IPS-18a (cell line): ENCODE measurements around the gene NME7.
"Not testable (repeated sequence)": the region's sequence is repeated elsewhere in the genome, so short reads cannot be mapped to it uniquely, and the experiment has no call there.

ENCODE experiments used
- H3K27ac ChIP-seq: one replicate; pipeline ENCODE4 v1.5.1; 2013; ENCODE audit warnings: low read length
- H3K27me3 ChIP-seq: one replicate; pipeline ENCODE4 v1.6.1; 2013; ENCODE audit warnings: mild to moderate bottlenecking, low read length; ENCODE audit not compliant: control insufficient read depth, insufficient read depth
- H3K36me3 ChIP-seq: one replicate; pipeline ENCODE4 v1.6.1; 2013; ENCODE audit warnings: low read depth, low read length; ENCODE audit not compliant: control insufficient read depth
- H3K4me1 ChIP-seq: one replicate; pipeline ENCODE4 v1.6.1; 2013; ENCODE audit warnings: low read depth, low read length; ENCODE audit not compliant: control insufficient read depth
- H3K4me3 ChIP-seq: one replicate; pipeline ENCODE4 v1.5.1; 2013; ENCODE audit warnings: low read length
- H3K9ac ChIP-seq: one replicate; pipeline ENCODE4 v1.6.1; 2013; ENCODE audit warnings: mild to moderate bottlenecking, low read length, moderate library complexity
- H3K9me3 ChIP-seq: one replicate; pipeline ENCODE4 v1.6.1; 2013; ENCODE audit warnings: low read depth, low read length; ENCODE audit not compliant: control insufficient read depth

The NME7 gene

DNA sequence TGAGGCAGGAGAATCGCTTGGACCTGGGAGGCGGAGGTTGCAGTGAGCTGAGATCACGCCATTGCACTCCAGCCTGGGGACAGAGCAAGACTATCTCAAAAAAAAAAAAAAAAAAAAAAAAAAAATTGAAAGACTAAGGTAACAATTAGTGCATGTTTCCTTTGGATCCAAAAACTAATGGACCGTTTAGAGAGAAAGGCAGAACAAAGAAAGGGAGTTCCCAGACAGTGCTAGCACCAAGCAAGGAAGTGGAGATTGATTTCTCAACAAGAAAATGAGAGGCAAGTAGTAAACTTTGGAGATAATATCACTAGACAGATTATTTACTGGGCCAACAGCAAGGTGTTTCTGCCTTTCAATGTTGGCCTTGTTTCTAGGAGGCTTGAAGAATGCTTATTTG lies 236.9 kb downstream of the NME7 start:
- no peaks in the 10 kb centered on the region for H3K27me3 ChIP-seq
- peaks cover 52% of the 10 kb centered on the region for H3K36me3 ChIP-seq
- H3K4me1 ChIP-seq, result peaks cover 6% of the 10 kb centered on the region
- no peak overlapping the region for H3K27ac ChIP-seq
- H3K4me3 ChIP-seq, result no peak overlapping the region
- H3K9me3 ChIP-seq, result no peaks in the 10 kb centered on the region
- no peak overlapping the region for H3K9ac ChIP-seq

DNA sequence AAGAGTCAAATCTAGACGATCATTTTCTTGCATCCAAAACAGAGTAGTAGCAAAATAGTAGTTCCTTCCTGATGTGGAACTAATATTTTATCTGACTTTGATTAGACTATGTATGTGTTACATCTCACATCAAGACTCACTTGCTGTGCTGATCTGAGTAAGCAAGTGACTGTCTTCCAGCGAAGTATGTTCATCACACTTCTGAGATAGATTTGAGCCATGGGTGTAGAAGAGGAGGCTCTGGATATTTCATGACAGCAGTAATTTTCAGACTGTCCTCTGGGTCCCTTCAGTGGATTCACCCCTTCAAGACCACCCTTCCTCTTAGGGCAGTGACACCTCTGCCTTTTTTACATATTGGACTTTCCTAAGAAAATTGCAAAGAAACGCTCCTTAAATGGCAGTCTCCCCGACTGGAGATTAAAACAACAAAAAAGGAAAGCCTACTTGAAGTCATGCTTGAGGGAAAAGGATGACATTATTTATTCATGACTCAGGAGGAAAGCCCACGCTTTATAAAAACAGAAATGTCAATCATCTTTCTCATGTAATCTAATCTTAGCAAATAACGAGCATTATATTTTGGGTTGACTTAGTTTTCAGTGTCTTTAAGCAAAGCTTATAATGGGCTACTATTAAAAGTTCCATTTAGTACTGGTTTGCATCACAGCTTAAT lies 238.3 kb downstream of the NME7 start:
- peaks cover 66% of the 10 kb centered on the region for H3K36me3 ChIP-seq

DNA sequence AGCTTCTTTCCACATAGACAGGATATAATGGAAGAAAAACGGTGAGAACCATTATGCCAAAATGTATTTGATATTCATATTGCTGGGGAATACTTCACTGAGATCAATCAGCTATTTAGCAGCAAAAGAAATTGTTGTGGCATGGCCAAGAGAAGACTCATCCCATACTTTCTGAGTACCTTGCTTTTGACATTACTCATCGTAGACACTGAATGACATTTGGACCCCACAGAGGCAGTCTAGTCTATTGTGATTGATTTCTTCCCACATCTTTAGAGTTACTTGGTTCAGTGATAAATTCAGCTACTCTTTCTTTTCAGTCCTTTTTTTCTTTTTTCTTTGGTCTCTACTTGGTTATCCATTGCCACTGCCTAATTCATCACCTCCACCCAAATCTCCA lies 239.0 kb downstream of the NME7 start:
- Histone ChIP-seq H3K4me1 (peaks cover 2% of the 10 kb centered on the region), H3K27ac (no peak overlapping the region), H3K9ac (no peak overlapping the region), H3K36me3 (peaks cover 66% of the 10 kb centered on the region), H3K27me3 (no peaks in the 10 kb centered on the region), H3K4me3 (no peak overlapping the region), H3K9me3 (no peaks in the 10 kb centered on the region)

More for the DNA sequence above, 238.3 kb downstream of the NME7 start:
- Histone ChIP-seq H3K4me1 (peaks cover 3% of the 10 kb centered on the region), H3K9me3 (no peaks in the 10 kb centered on the region), H3K4me3 (no peak overlapping the region), H3K27ac (no peak overlapping the region), H3K9ac (no peak overlapping the region), H3K27me3 (no peaks in the 10 kb centered on the region)

DNA sequence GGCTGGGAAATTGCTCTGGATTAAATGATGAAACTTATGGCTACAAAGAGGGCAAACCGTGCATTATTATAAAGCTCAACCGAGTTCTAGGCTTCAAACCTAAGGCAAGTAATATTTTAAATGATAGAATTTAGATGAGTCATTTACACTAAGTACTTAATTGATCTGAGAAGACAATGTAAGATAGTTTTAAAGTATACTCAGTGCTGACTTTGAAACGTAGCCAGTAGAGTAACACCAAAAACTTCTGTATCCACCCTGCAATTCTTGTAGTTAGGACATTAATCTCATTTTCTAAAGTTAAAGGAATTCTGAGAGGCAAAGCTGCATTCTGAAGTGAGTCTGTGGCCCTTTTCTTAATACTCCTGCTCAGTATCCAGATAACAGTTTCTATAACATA lies 240.3 kb downstream of the NME7 start:
- Histone ChIP-seq H3K4me3 (no peak overlapping the region), H3K9me3 (no peaks in the 10 kb centered on the region), H3K36me3 (peaks cover 66% of the 10 kb centered on the region), H3K9ac (no peak overlapping the region), H3K4me1 (no peaks in the 10 kb centered on the region), H3K27me3 (no peaks in the 10 kb centered on the region), H3K27ac (no peak overlapping the region)

DNA sequence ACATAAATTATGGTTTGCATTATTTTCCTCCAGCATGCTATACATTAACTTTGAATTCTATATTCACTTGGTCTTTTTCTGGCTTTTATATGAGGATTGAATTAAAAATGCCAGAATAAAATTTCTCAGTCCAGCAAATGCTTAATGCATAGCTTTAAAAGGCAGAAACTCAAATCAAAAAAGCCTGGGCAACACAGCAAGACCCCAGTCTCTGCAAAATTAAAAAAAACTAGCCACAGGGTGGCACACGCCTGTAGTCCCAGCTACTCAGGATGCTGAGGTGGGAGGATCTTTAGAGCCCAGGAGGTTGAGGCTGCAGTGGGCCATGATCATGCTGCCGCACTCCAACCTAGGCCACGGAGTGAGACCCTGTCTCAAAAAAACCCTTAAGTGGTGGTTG lies 241.3 kb downstream of the NME7 start:
- Histone ChIP-seq H3K9ac (no peak overlapping the region), H3K36me3 (peaks cover 60% of the 10 kb centered on the region), H3K27ac (no peak overlapping the region)

DNA sequence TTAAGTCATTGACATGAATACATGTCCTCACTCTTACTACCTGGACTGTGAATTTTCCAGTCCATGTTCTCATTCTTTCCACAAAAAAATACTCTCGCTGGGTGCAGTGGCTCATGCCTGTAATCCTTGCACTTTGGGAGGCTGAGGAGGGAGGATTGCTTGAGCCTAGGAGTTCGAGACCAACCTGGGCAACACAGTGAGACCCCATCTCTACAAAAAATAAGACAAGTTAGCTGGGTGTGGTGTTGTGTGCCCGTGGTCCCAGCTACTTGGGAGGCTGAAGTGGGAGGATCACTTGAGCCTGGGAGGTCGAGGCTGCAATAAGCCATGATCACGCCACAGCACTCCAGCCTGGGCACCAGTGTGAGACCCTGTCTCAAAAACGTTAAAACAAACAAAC lies 242.0 kb downstream of the NME7 start:
- not testable (repeated sequence) for H3K27ac ChIP-seq, H3K27me3 ChIP-seq, H3K4me1 ChIP-seq, H3K4me3 ChIP-seq, H3K9ac ChIP-seq, H3K9me3 ChIP-seq
- peaks cover 54% of the 10 kb centered on the region for H3K36me3 ChIP-seq

More for the DNA sequence above, 241.3 kb downstream of the NME7 start:
- Histone ChIP-seq H3K4me3 (no peak overlapping the region), H3K27me3 (no peaks in the 10 kb centered on the region), H3K4me1 (no peaks in the 10 kb centered on the region), H3K9me3 (no peaks in the 10 kb centered on the region)

DNA sequence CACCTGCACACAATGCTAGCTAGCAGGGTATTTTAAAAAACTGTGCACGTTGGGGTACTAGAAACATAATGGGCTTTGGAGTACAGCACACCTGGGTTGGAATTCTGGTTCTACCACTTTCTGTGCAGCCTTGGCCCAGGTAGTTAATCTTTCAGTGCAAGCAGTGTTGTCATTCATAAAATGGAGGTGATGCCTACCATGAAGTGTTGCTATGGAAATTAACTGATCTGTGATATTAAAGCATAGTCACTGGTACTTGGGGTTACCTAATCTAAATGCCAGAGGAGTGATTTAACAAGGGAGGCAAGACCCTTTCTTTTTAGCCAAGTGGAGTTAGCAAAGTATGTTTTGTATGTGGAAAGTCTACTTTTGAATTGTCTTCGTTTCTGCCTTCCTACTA lies 243.1 kb downstream of the NME7 start:
- no peaks in the 10 kb centered on the region for H3K9me3 ChIP-seq
- H3K36me3 ChIP-seq, result peaks cover 50% of the 10 kb centered on the region
- no peaks in the 10 kb centered on the region for H3K4me1 ChIP-seq
- H3K9ac ChIP-seq, result no peak overlapping the region
- no peak overlapping the region for H3K4me3 ChIP-seq
- no peaks in the 10 kb centered on the region for H3K27me3 ChIP-seq
- no peak overlapping the region for H3K27ac ChIP-seq

DNA sequence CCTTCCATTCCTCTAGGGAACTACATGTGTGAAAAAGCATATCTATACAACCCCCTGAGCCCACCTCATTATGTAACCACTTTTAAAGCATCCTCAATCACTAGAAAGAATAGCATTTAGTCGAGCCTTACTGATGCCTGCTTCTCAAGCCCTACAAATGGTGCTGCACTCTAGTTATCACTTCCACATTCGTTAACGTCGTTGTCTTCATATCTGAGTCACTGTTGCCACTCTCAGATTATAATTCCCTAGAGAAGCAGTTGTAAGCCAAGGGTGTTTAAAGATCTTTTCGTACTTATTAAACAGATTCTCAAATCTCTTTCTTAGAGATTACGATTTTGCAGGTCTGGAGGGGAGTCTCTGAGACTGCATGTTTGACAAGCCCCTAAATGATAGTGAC lies 244.6 kb downstream of the NME7 start:
- no peak overlapping the region for H3K9ac ChIP-seq
- peaks cover 37% of the 10 kb centered on the region for H3K36me3 ChIP-seq
- H3K27ac ChIP-seq, result no peak overlapping the region
- no peak overlapping the region for H3K4me3 ChIP-seq
- no peaks in the 10 kb centered on the region for H3K27me3 ChIP-seq
- no peaks in the 10 kb centered on the region for H3K4me1 ChIP-seq
- no peaks in the 10 kb centered on the region for H3K9me3 ChIP-seq

DNA sequence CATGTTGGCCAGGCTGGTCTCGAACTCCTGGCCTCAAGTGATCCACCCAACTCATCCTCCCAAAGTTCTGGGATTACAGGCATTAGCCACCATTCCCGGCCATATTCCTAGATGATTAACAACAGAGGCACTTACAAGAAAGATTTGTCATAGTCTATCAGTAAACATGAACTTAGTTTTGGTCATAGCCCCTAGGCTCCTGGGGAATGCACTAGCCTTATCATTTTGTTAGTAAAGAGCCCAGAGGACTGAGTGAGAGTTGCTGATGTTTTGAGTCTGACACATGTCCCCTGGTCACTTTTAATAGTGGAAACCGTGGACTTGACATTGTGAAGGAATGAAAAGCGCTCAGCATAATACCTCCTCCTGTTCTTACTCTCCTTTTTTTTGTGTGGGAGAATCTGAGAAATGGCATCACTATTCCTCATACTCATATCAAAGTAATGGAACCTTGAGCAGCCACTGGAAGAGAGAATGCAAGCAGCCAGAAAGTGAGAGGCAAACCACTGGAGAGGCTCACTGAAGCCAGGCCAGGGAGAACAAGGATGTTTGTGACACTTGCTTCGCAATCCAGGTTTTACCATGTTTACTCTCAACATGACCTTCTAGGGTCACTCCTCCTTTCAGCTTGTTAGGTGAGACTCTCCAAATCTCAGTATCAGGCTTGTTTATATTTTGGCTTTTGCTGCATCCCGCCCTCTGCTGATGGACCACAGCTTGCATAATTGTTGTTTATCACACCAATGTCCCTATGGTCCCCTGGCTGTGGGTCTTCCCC lies 246.3 kb downstream of the NME7 start:
- no peaks in the 10 kb centered on the region for H3K4me1 ChIP-seq
- no peak overlapping the region for H3K27ac ChIP-seq
- no peak overlapping the region for H3K4me3 ChIP-seq
- H3K36me3 ChIP-seq, result peaks cover 24% of the 10 kb centered on the region
- no peaks in the 10 kb centered on the region for H3K9me3 ChIP-seq
- no peak overlapping the region for H3K9ac ChIP-seq
- H3K27me3 ChIP-seq, result no peaks in the 10 kb centered on the region

DNA sequence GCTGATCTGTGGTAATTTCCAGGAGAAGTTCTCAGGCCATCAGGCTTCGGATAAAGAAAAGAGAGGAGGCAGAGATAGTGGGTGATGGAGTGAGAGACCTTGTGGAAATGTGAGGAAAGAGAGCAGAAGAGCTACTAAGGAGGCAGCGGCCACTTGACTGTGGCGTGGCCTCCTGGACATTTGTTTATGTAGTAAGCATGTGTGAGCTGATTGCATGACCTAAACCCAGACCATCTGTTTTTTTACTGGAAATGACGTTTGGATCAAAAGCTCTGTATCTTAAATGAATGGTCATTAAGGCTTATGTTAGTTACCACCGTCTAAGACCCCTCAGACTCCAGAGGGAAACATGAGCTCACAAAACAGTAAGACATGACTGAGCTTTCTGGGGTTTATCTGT lies 247.5 kb downstream of the NME7 start:
- Histone ChIP-seq H3K27ac (no peak overlapping the region), H3K9me3 (no peaks in the 10 kb centered on the region), H3K27me3 (no peaks in the 10 kb centered on the region), H3K9ac (no peak overlapping the region), H3K36me3 (peaks cover 11% of the 10 kb centered on the region), H3K4me3 (no peak overlapping the region), H3K4me1 (no peaks in the 10 kb centered on the region)

DNA sequence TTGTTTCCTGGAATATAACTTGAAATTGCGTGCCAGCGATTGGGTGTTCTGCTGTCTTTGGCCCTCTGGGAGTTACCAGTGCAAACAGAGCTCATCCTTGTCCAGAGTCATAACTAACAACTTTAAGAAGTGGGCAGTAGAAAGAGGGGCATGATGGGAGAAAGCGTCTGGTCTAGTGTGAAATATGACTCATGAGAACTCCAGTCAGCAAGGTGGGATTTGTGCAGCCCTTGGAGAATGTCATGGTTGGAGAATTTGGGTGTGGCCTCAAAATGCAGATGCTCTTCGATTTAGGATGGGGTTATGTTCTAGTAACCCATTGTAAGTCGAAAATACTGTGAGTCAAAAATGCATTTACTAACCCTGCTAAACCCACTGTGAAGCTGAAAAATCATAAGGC lies 248.2 kb downstream of the NME7 start:
- Histone ChIP-seq H3K4me3 (no peak overlapping the region), H3K27ac (no peak overlapping the region), H3K9ac (no peak overlapping the region), H3K27me3 (no peaks in the 10 kb centered on the region), H3K4me1 (no peaks in the 10 kb centered on the region), H3K9me3 (no peaks in the 10 kb centered on the region), H3K36me3 (peaks cover 6% of the 10 kb centered on the region)

DNA sequence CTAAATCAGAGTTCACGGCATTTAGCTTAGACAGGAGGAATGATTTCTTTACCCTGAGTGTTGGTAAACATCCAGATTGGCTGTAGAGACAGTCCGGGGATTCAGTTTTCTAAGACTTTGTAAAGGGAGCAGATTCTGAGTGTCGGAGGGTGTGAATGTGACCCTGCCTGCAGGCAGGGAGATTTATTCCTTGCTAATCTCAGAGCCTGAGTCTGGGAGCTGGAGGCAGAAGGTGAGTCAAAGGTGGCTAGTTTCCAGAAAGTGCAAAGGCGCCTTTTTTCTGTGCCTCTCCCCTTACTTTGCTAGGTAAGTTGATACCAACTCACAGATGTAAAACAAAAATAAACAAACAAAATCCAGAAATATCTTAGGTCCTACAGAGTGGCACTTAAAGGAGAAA lies 249.4 kb downstream of the NME7 start:
- Histone ChIP-seq H3K27me3 (no peaks in the 10 kb centered on the region), H3K9ac (no peak overlapping the region), H3K36me3 (peaks cover 13% of the 10 kb centered on the region)

More for the DNA sequence above, 249.4 kb downstream of the NME7 start:
- Histone ChIP-seq H3K27ac (no peak overlapping the region), H3K4me1 (no peaks in the 10 kb centered on the region), H3K4me3 (no peak overlapping the region), H3K9me3 (no peaks in the 10 kb centered on the region)
